Astrocyte (in vitro differentiated cells and primary cell): ENCODE results near the gene GDPD4. TPM values are rescaled to one million over a fixed set of nuclear protein-coding genes. Genes with fewer than 3 reads are reported as not detected.

Source experiments
- DNase-seq: peaks from one replicate; pipeline ENCODE4 v3.0.0-alpha.2; 2010; ENCODE audit warnings: low read depth
- FAIRE-seq: peaks from 2 replicates; lab custom pipeline; 2011; peaks lifted over from hg19 to GRCh38; lab: Jason Lieb, UNC
- H2AFZ ChIP-seq: 2 replicates; pipeline ENCODE4 v1.6.0; 2012; ENCODE audit warnings: low read depth, low read length, inconsistent platforms
- H3K27ac ChIP-seq: 2 replicates; pipeline ENCODE4 v1.5.1; 2011; ENCODE audit warnings: low read depth, low read length, inconsistent platforms
- H3K27me3 ChIP-seq: 2 replicates; pipeline ENCODE4 v1.6.0; 2011; ENCODE audit warnings: low read length, inconsistent platforms; ENCODE audit not compliant: insufficient read depth
- H3K36me3 ChIP-seq: 2 replicates; pipeline ENCODE4 v1.5.1; 2011; ENCODE audit warnings: low read length, inconsistent platforms; ENCODE audit not compliant: insufficient read depth
- H3K4me1 ChIP-seq: 2 replicates; pipeline ENCODE4 v1.5.1; 2011; ENCODE audit warnings: low read length, inconsistent platforms; ENCODE audit not compliant: insufficient read depth
- H3K4me2 ChIP-seq: 2 replicates; pipeline ENCODE4 v1.6.0; 2012; ENCODE audit warnings: low read length, inconsistent platforms
- H3K4me3 ChIP-seq: 2 replicates; pipeline ENCODE4 v1.5.1; 2011; ENCODE audit warnings: low read depth, mild to moderate bottlenecking, low read length, inconsistent platforms; ENCODE audit not compliant: insufficient read depth
- H3K79me2 ChIP-seq: 2 replicates; pipeline ENCODE4 v1.6.0; 2012; ENCODE audit warnings: mild to moderate bottlenecking, low read length, inconsistent platforms; ENCODE audit not compliant: insufficient read depth
- H3K9ac ChIP-seq: 2 replicates; pipeline ENCODE4 v1.6.0; 2012; ENCODE audit warnings: mild to moderate bottlenecking, low read length, inconsistent platforms
- H3K9me3 ChIP-seq: 2 replicates; pipeline ENCODE4 v1.5.1; 2012; ENCODE audit warnings: low read depth, mild to moderate bottlenecking, low read length, inconsistent platforms; ENCODE audit not compliant: insufficient read depth
- H4K20me1 ChIP-seq: 2 replicates; pipeline ENCODE4 v1.6.0; 2012; ENCODE audit warnings: low read length, inconsistent platforms; ENCODE audit not compliant: insufficient read depth
- H3K27ac Mint-ChIP-seq: one replicate; pipeline ENCODE4 v1.8.0; 2021; ENCODE audit warnings: mild to moderate bottlenecking, mixed read lengths; ENCODE audit not compliant: unreplicated experiment
- H3K27me3 Mint-ChIP-seq: one replicate; pipeline ENCODE4 v1.8.0; 2021; ENCODE audit warnings: low read depth, mixed read lengths; ENCODE audit not compliant: unreplicated experiment
- H3K36me3 Mint-ChIP-seq: one replicate; pipeline ENCODE4 v1.8.0; 2021; ENCODE audit warnings: low read depth, mixed read lengths; ENCODE audit not compliant: unreplicated experiment
- H3K4me1 Mint-ChIP-seq: one replicate; pipeline ENCODE4 v1.8.0; 2021; ENCODE audit warnings: low read depth, mixed read lengths; ENCODE audit not compliant: unreplicated experiment
- H3K4me3 Mint-ChIP-seq: one replicate; pipeline ENCODE4 v1.8.0; 2021; ENCODE audit warnings: mild to moderate bottlenecking, moderate library complexity, mixed read lengths; ENCODE audit not compliant: unreplicated experiment
- H3K9me3 Mint-ChIP-seq: one replicate; pipeline ENCODE4 v1.8.0; 2021; ENCODE audit warnings: mild to moderate bottlenecking, mixed read lengths; ENCODE audit not compliant: unreplicated experiment
- EZH2 ChIP-seq: IDR thresholded peaks from 2 replicates; pipeline ENCODE4 v1.6.1; 2012; ENCODE audit warnings: mild to moderate bottlenecking, low read length, inconsistent platforms; ENCODE audit not compliant: insufficient read depth
- total RNA-seq: library from RNA; stranded (reverse); gene quantifications from 2 replicates; pipeline ENCODE4 v1.2.1, GENCODE V29; 2021
- TF ChIP-seq, protein P1 (sequence below): IDR thresholded peaks from 2 replicates; pipeline ENCODE4 v1.5.1; 2011; ENCODE audit warnings: low read depth, mild to moderate bottlenecking, inconsistent platforms, low read length, moderate library complexity; ENCODE audit not compliant: insufficient read depth

GDPD4 gene
- total RNA-seq, 1 donor from 2014 or later = not detected

DNA sequence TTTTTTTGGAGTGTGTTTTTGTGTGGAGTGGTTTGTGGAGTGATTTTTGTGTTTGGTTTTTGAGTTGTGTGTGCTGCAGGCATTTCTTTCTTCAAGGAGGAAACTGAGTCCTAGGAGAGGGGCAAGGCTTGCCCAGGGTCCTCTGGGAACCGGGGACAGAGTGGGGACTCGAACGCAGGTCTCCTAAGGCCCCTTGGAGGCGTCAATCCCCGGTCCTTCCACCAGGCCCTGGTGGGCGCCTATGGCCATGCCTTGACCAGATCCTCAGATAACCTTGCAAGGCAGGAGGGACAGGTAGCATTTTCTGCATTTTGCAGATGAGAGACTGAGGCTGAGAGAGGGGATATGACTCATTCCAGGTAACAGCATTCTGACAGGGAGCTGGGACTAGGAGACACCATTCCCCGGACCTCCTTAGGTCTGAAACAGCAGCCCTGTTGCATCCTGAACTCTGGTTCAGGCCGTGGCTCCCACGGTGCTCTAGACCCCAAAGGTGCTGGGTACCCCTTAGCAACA lies 134.3 kb downstream of the GDPD4 start:
- Histone ChIP-seq H2AFZ (no peak overlapping the region), H3K27me3 (peaks cover 4% of the 10 kb centered on the region), H3K4me3 (no peak overlapping the region), H3K27ac (no peak overlapping the region), H3K9me3 (no peaks in the 10 kb centered on the region), H3K9ac (no peak overlapping the region), H3K79me2 (no peaks in the 10 kb centered on the region), H4K20me1 (no peaks in the 10 kb centered on the region), H3K4me1 (no peaks in the 10 kb centered on the region), H3K4me2 (no peak overlapping the region), H3K36me3 (no peaks in the 10 kb centered on the region)
- TF ChIP-seq, protein P1, sequence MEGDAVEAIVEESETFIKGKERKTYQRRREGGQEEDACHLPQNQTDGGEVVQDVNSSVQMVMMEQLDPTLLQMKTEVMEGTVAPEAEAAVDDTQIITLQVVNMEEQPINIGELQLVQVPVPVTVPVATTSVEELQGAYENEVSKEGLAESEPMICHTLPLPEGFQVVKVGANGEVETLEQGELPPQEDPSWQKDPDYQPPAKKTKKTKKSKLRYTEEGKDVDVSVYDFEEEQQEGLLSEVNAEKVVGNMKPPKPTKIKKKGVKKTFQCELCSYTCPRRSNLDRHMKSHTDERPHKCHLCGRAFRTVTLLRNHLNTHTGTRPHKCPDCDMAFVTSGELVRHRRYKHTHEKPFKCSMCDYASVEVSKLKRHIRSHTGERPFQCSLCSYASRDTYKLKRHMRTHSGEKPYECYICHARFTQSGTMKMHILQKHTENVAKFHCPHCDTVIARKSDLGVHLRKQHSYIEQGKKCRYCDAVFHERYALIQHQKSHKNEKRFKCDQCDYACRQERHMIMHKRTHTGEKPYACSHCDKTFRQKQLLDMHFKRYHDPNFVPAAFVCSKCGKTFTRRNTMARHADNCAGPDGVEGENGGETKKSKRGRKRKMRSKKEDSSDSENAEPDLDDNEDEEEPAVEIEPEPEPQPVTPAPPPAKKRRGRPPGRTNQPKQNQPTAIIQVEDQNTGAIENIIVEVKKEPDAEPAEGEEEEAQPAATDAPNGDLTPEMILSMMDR = no peak
- TF ChIP-seq EZH2 = no peak
- H3K4me3 Mint-ChIP-seq = no peak overlapping the region
- no peaks in the 10 kb centered on the region for H3K36me3 Mint-ChIP-seq
- no peak overlapping the region for H3K27ac Mint-ChIP-seq
- DNase-seq (no peak), FAIRE-seq (no peak)
- peaks cover 8% of the 10 kb centered on the region for H3K4me1 Mint-ChIP-seq
- peaks cover 42% of the 10 kb centered on the region for H3K27me3 Mint-ChIP-seq
- H3K9me3 Mint-ChIP-seq = no peaks in the 10 kb centered on the region

Other genes with a start within 250 kb of the GDPD4 start
- gene CAPN5, start 234.7 kb downstream of the GDPD4 start, total RNA-seq = 13.1 and 17.4 TPM in 2 replicates
- gene OMP, start 198.8 kb downstream of the GDPD4 start, total RNA-seq = 0.67 and 1.3 TPM in 2 replicates
- 0.16 TPM in 1 of 2 replicates, not detected in the other for gene MYO7A, start 173.4 kb downstream of the GDPD4 start, total RNA-seq
- gene PAK1, start 172.4 kb upstream of the GDPD4 start, total RNA-seq = 41.0 TPM in 2 replicates